ENCODE measurements around the gene ERBB4.
"Not testable (repeated sequence)": the region's sequence is repeated elsewhere in the genome, so short reads cannot be mapped to it uniquely, and the experiment has no call there.

ERBB4 gene

GRCh38 chr2:211665299-211665698, 873.3 kb downstream of the ERBB4 start:
- no peak for DNase-seq

- DNase-seq, result no peak
Measured at GRCh38 chr2:211664321-211664720, 874.3 kb downstream of the ERBB4 start.

DNA sequence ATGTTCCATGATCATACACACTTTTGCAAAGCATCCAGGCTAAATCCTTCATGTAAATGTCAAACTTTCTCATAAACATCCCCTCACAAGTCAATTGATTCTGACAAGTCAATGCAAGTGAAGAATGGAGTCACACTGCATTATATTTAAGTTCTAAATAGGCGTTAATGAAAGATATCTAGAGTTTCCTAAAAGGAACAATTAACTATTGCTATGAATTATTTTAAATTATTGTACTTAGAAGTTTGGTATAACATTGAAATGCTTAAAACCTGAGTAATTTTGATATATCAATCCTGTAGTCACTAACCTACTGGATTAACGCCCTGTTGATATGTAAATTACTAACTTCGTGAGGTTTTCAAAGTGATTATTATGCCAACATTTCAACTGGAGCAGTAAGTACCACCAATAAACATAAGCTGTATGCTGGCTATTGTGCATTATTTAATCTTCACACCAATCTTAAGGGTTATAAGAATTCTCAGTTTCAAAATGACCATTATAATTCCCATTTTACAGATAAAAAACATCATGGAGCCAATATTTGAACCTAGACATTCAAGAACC, 884.3 kb downstream of the ERBB4 start:
- no peak for DNase-seq

- no peak for DNase-seq
Measured at GRCh38 chr2:211652327-211652726, 886.3 kb downstream of the ERBB4 start.

- no peak for DNase-seq
Measured at GRCh38 chr2:211649331-211649730, 889.3 kb downstream of the ERBB4 start.

- DNase-seq, result no peak
Measured at GRCh38 chr2:211631503-211631902, 907.1 kb downstream of the ERBB4 start.

GRCh38 chr2:211623096-211623495, 915.5 kb downstream of the ERBB4 start:
- no peak for DNase-seq

DNA sequence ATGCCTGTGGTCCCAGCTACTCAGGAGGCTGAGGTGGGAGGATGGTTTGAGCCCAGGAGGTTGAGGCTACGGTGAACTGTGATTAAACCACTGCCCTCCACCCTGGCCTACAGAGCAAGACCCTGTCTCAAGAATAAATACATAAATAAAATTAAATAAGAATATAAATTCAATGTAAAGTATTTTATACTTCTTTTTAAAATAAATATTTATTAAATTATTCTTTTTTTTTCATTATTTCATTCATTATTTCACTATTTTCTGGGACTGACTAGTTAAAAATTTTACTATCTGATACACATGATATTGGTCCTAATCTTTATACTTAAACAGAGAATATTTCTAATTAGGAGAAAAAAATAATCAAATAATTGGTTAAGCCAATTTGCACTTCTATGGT, 917.6 kb downstream of the ERBB4 start:
- no peak for DNase-seq

DNA sequence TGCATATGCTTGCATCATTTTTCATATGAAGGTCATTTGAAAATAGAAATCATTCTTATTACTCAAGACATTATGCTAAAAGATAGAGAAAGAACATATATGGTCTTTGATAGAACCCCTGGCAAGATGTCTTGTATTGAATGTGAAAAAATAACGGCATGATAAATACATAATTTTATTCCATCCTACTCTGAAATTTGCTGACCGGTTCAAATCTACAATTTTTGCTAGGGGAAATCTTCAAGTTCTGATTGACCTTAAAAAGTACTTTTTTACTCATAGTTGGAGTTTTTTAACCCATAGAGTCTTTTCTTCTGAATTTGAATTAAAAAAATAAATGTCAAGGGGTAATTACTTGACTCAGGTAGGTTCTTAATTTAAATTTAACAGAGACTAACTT, 920.8 kb downstream of the ERBB4 start:
- DNase-seq, result no peak

DNA sequence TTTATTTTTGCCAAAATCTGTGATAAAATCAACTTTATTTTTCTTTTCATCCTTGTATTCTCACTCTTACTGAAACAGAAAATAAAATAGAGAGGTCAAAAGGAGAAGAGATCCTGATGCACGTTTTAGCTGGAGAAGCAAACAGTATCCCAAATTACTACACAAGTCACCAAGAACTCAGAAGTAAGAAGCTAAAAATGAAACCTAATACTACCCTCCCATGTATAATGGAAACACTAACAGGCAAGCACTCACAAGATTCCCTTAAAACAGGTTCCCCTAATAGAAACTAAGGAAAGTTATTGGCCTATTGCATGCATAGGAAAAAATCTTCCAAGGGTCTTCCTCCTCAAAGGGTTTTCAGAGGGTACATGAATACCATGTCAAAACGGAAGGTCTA, 927.0 kb downstream of the ERBB4 start:
- no peak for DNase-seq

- DNase-seq, result no peak
Measured at GRCh38 chr2:211611061-211611518, 927.5 kb downstream of the ERBB4 start.

DNA sequence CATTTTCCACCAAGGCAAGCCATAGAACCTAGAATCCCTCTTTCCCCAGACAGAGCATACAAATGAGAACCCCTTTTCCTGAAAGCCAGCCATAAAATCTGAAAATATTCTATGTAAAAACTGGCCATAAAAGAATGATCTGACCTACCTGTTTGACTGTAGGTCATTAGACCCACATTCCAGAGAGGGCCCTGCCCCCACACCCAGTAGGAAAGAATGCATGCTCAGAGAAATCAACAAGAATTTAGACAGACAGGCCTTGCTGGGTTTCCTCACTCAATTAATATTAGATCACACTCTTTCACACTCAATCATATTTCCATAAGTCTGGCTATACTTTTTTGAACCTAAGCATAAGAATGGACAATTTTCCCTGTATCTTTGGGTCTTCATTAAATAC, 929.5 kb downstream of the ERBB4 start:
- no peak for DNase-seq

DNA sequence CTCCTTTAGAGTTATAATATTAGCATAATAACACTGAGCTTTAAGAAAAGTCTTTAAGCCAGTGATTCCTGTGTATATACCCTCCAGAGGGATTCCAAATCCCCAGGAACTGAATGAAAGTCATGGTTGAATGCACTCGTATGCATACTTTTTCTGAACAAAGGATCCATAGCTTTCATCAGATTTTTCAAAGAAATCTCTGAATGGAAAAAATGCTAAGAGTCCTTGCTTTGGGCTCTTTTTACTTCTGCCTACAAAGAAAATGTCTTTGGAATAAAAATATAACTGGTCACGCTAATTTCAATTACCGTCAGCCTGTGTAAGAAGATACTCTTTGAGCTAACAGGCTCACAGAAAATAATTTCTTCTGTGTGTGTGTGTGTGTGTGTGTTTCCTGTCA, 939.5 kb downstream of the ERBB4 start:
- DNase-seq, result no peak

DNA sequence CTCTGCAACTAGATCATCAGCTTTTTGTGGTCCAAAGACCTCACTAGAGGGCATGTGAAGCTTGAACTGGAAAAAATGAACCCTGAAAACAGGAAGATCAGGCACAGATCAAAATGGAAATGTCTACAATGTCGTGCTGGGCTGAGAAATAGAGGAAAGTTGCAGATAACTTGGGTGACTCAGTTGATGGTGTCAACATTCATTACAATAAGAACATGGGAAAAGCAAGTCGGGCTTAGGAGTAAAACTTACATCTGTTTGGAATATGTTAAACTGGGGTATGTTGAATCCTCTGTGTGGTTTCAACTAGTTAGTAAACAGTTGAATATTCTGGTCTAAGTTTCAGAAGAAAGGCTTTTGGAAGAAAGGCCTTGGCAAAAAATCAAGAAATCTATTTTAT, 940.4 kb downstream of the ERBB4 start:
- no peak for DNase-seq

DNA sequence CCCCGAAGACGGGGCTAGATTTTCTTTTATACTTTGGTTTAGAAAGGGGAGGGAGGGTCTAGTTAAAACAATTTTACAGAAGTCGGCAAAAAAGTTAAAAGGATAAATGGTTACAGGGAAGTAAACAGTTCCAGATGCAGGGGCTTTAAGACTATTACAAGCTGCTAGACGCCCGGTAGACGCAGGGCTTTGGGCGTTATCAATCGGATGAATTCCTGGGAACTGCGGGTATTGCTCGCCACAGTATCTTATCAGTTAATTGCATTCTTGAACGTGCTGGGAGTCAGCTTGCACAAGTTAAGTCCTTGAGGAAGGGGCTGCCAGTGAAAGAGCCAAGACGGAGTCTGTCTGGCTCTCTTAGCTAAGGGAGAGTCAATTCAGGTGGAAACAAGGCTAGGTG, 946.6 kb downstream of the ERBB4 start:
- not testable (repeated sequence) for DNase-seq

DNA sequence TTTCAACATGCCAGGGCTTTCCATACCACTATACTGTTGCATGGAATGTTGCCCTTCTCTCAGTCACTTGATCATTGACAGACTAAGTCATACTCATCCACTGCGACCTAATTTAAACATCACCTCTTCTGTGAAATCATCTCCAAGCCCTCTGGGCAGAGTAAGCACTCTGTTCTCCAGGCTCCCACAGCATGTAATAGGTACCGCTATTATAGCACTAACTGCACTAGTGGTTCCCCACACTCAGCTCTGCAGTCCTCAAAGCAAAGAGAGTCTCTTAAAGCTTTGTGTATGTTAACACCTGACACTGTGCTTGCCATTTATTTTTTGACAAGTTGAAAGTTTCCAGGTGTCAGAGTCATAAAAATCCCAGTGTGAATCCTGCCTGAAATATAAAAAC, 947.2 kb downstream of the ERBB4 start:
- DNase-seq, result no peak

DNA sequence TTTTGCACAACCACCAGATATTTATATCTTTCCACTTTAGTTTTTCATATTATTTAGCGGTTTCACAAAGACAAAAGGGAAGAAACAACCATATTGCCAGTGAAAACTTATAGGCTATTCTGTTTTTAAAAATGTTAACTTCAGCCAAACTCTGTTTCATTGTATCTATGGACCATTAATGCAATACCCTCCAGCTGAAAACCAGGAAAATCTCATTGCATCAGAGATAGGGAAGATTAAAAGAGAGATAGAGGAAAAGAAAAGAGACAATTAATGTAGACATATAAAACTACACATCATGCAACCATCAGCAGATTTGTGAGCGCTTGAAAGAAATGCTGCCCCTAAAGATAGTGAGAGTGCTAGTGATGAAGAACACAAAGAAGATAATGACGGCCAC, 970.2 kb downstream of the ERBB4 start:
- DNase-seq, result no peak

GRCh38 chr2:211564441-211564840, 974.2 kb downstream of the ERBB4 start:
- no peak for DNase-seq

DNA sequence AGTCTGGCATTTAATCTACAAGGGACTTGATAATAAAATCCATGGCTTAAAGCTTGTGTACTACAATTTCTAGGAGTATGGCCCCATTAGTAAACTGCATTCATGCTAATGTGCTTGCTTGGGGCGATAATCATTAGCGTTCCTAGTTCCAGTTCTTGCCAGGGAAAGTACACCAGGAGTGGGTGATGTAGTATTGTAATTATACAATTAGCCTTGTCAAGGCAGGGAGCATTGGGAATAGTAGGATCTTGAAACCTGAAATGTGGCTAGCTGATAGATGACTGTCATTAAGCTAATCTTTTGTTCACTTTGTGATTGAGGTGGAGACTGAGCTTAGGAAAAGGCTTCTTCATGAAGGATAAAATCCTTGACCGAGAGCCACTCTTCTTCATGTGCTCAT, 993.0 kb downstream of the ERBB4 start:
- no peak for DNase-seq

GRCh38 chr2:211534632-211535031, 1004.0 kb downstream of the ERBB4 start:
- no peak for DNase-seq

DNA sequence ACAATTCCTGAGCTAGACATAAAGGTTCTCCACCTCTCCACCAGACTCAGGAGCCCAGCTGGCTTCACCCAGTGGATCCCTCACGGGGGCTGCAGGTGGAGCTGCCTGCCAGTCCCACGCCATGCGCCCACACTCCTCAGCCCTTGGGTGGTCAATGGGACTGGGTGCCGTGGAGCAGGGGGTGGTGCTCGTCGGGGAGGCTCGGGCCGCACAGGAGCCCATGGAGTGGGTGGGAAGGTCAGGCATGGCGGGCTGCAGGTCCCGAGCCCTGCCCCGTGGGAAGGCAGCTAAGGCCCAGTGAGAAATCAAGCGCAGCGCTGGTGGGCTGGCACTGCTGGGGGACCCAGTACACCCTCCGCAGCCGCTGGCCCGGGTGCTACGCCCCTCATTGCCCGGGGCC, 1014.4 kb downstream of the ERBB4 start:
- not testable (repeated sequence) for DNase-seq

DNA sequence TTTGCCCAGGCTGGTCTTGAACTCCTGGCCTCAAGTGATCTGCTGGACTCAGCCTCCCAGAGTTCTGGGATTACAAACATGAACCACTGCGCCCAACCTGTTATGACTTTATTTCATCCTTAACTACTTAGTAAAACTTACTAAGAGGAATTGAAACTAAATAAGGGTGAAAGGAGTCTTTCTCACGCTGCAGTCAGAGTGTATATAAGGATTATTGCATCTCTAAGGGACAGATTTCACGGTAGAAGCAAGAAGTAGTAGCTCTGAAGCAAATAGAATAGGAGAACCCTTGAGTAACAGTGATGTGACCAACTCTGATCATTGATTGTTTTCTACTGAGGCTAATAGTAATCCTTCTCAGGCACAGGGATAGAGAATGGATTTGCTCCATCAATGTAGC, 1022.1 kb downstream of the ERBB4 start:
- DNase-seq, result no peak

DNA sequence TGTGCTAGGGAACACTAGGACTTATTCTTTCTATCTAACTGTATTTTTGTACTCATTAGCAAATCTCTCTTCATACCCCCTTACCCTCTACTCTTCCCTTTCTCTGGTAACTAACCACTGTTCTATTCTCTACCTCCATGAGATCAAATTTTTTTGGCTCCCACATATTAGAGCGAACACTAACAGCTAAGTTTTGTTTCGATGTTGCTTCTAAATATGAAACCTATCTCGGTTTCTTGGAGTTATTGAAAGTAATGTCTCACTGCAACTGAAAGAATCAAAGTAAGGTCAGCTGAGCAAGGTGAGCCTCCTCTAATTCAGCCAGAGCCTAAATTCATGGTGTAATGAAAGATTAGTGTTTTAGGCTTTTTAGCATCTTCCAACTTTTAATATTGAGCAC, 1024.6 kb downstream of the ERBB4 start:
- no peak for DNase-seq

DNA sequence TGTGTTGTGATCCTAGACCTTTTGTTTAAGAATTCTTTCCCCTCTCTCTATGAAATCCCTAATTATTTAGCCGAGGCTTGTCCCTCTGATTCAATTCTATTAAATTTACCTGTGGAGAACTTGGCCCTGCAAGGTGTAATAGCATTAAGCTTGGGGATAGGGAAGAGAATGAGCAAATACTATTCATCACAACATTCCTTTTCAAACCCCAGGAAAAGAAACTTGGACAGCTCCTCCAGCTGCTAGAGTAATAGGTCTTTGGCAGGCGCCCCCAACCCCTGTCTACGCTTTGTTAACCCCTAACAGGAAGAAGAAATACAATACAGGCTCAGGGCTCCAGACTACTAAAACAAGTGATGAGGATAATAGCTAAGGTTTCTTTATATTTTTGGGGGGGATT, 1025.2 kb downstream of the ERBB4 start:
- no peak for DNase-seq

GRCh38 chr2:211512806-211513205, 1025.8 kb downstream of the ERBB4 start:
- no peak for DNase-seq

DNA sequence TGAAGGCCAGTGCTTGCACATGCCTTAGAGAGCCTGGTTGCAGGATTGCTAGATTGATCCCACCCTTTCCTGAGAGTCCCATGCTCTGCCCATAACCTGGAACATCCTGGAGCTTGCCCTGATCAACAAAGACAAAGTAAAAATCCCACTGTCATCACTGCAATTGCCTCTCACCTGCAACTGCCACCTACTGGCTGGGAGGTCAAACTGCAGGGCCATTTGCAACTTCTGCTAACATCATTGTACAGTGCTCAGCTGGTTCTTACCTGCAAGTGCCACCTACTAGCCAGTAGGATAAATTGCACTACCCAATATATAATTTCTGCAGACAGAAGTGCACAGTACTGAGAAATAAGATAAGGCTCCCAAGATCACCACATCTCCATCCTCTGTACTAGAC, 1034.7 kb downstream of the ERBB4 start:
- no peak for DNase-seq
